Measurements from ENCODE around the gene RBM20.
"Not testable (repeated sequence)": the region's sequence is repeated elsewhere in the genome, so short reads cannot be mapped to it uniquely, and the experiment has no call there.

RBM20 gene

GRCh38 chr10:110625951-110626855 is 17.9 kb upstream of the RBM20 start:
- DNase-seq, result no peak

GRCh38 chr10:110628161-110628560 is 16.0 kb upstream of the RBM20 start:
- DNase-seq, result no peak

GRCh38 chr10:110629680-110630191 is 14.4 kb upstream of the RBM20 start:
- peak; percentile 93 for DNase-seq

GRCh38 chr10:110631934-110632333 is 12.2 kb upstream of the RBM20 start:
- no peak for DNase-seq

GRCh38 chr10:110632591-110633215 is 11.4 kb upstream of the RBM20 start:
- no peak for DNase-seq

- DNase-seq, result peak; percentile 95
Measured at GRCh38 chr10:110634527-110635209, 9.5 kb upstream of the RBM20 start.

- DNase-seq, result no peak
Measured at GRCh38 chr10:110636572-110636931, 7.6 kb upstream of the RBM20 start.

GRCh38 chr10:110636932-110637557 is 7.1 kb upstream of the RBM20 start:
- DNase-seq, result peak; percentile 36

- DNase-seq, result peak; percentile 66
Measured at GRCh38 chr10:110637558-110638053, 6.5 kb upstream of the RBM20 start.

GRCh38 chr10:110638319-110638718 is 5.8 kb upstream of the RBM20 start:
- DNase-seq, result no peak

GRCh38 chr10:110639046-110639445 is 5.1 kb upstream of the RBM20 start:
- DNase-seq, result not testable (repeated sequence)

- not testable (repeated sequence) for DNase-seq
Measured at GRCh38 chr10:110639858-110640257, 4.3 kb upstream of the RBM20 start.

GRCh38 chr10:110641256-110641655 is 2.9 kb upstream of the RBM20 start:
- peak; percentile 98 for DNase-seq

- DNase-seq, result peak; percentile 61
Measured at GRCh38 chr10:110642204-110643034, 1.7 kb upstream of the RBM20 start.

- peak; percentile 92 for DNase-seq
Measured at GRCh38 chr10:110643035-110643652, 992 bp upstream of the RBM20 start.

GRCh38 chr10:110644598-110645462 is 694 bp downstream of the RBM20 start:
- DNase-seq, result peak; percentile 73

GRCh38 chr10:110646417-110647135 is 2.4 kb downstream of the RBM20 start:
- DNase-seq, result peak; percentile 91

- DNase-seq, result peak; percentile 62
Measured at GRCh38 chr10:110647136-110647430, 2.9 kb downstream of the RBM20 start.

GRCh38 chr10:110648692-110649346 is 4.7 kb downstream of the RBM20 start:
- DNase-seq, result peak; percentile 19

Measured in DMS53 (cell line).